CD4-positive, alpha-beta T cell (primary cell): ENCODE results near the gene PFKFB3. TPM values are rescaled to one million over a fixed set of nuclear protein-coding genes. Genes with fewer than 3 reads are reported as not detected.
"Not testable (repeated sequence)": the region's sequence is repeated elsewhere in the genome, so short reads cannot be mapped to it uniquely, and the experiment has no call there.

Experiments
- ATAC-seq: fragments of 200-7000 bp; cut with Tn5 transposase; one replicate; pipeline ENCODE4 v1.10.0; 2022; ENCODE audit warnings: mild to moderate bottlenecking; ENCODE audit not compliant: poor library complexity
- CTCF ChIA-PET: fragments of 350-600 bp; sonication (Branson Sonifier 250); formaldehyde crosslinking; loops from one replicate; lab custom pipeline; 2021; ENCODE audit warnings: antibody characterized with exemption, inconsistent platforms; lab: Charles Lee
- POLR2A ChIA-PET: fragments of 350-600 bp; sonication (Branson Sonifier 250); formaldehyde crosslinking; loops from one replicate; lab custom pipeline; 2021; ENCODE audit warnings: antibody characterized with exemption, inconsistent platforms; lab: Charles Lee
- DNase-seq, 14 experiments: peaks; one replicate each; pipeline ENCODE4 v3.0.0-alpha.2; 2013 to 2020; ENCODE audit warnings: mixed read lengths in 2 of 14
- H3K27ac ChIP-seq, 2 donors: one replicate each; pipeline versions ENCODE4 v1.5.1 to v1.7.0; 2013; ENCODE audit warnings: low read length in 2 of 2, low read depth in 1 of 2, mild to moderate bottlenecking in 1 of 2
- H3K27me3 ChIP-seq, 2 experiments: 1 replicate in 1 of 2; 2 replicates in 1 of 2; pipeline versions ENCODE4 v1.6.1 to v1.7.0; 2013; ENCODE audit warnings: low read length in 2 of 2, control low read depth in 1 of 2, mild to moderate bottlenecking in 1 of 2, moderate library complexity in 1 of 2; ENCODE audit not compliant: insufficient read depth in 2 of 2, control insufficient read depth in 1 of 2
- H3K36me3 ChIP-seq: one replicate; pipeline ENCODE4 v1.6.1; 2013; ENCODE audit warnings: low read length, control low read depth; ENCODE audit not compliant: insufficient read depth
- H3K4me1 ChIP-seq: one replicate; pipeline ENCODE4 v1.6.1; 2013; ENCODE audit warnings: low read length, control low read depth; ENCODE audit not compliant: insufficient read depth
- H3K4me3 ChIP-seq: one replicate; pipeline ENCODE4 v1.5.1; 2013; ENCODE audit warnings: mild to moderate bottlenecking, low read length, moderate library complexity
- H3K9me3 ChIP-seq, 2 experiments: 1 replicate in 1 of 2; 2 replicates in 1 of 2; pipeline versions ENCODE4 v1.6.1 to v1.7.0; 2013; ENCODE audit warnings: low read length in 2 of 2, mild to moderate bottlenecking in 2 of 2, control low read depth in 1 of 2, moderate library complexity in 1 of 2; ENCODE audit not compliant: control insufficient read depth in 1 of 2, insufficient read depth in 1 of 2
- H3K27ac Mint-ChIP-seq: one replicate; pipeline ENCODE4 v1.8.0; 2020; ENCODE audit warnings: mixed read lengths
- H3K27me3 Mint-ChIP-seq: one replicate; pipeline ENCODE4 v1.8.0; 2021; ENCODE audit warnings: mixed read lengths
- H3K36me3 Mint-ChIP-seq: one replicate; pipeline ENCODE4 v1.8.0; 2021; ENCODE audit warnings: low read depth, mixed read lengths
- H3K4me1 Mint-ChIP-seq: one replicate; pipeline ENCODE4 v1.8.0; 2021; ENCODE audit warnings: low read depth, mixed read lengths
- H3K4me3 Mint-ChIP-seq: one replicate; pipeline ENCODE4 v1.8.0; 2020; ENCODE audit warnings: mild to moderate bottlenecking, mixed read lengths
- H3K9me3 Mint-ChIP-seq: one replicate; pipeline ENCODE4 v1.8.0; 2020; ENCODE audit warnings: mixed read lengths
- intact Hi-C, 2 experiments: fragments of 100-400 bp; cut with DNase I in 1 of 2; cut with micrococcal nuclease in 1 of 2; formaldehyde crosslinking; loops; one replicate each; pipeline versions ENCODE4 v1.15.1 to v1.9.0; 2023 to 2025; cut with DNase I, micrococcal nuclease
- total RNA-seq, 174 experiments: library from RNA in 2 of 174; stranded (reverse) in 2 of 174; gene quantifications; one replicate each; pipeline ENCODE4 v1.2.3 and lab custom pipeline; 2021 to 2026
- TF ChIP-seq, protein P1 (sequence below): fragments of 200-600 bp; IDR thresholded peaks from one replicate; pipeline ENCODE4 v1.8.0; 2022; ENCODE audit warnings: antibody characterized with exemption, mild to moderate bottlenecking

PFKFB3 gene
- total RNA-seq, 2 experiments from 2014 or later: 142 to 145 TPM

DNA sequence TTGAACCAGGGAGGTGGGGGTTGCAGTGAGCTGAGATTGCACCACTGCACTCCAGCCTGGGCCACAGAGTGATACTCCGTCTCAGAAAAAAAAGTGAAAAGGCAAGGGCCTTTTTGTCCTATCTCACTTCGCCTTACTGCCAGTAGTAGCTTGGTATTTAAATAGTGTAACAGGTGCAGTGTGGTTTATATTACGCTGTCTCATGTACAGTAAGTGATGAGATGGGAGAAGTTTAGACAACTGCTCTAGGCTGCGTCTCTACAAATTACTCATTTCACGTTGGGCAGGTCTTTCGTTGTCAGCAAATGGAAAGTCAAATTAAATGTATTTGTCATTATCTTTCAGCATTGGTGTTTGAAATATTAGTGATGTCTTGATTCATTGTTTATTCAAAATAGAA lies 15.5 kb upstream of the PFKFB3 start:
- POLR2A ChIA-PET: interaction anchor here (1.0 to 1.1 kb wide), 2 partner anchors 14 to 24 kb away, joined by 3 to 5 read pairs; no protein-coding TSS in a partner anchor
- no peak overlapping the region for H3K4me3 Mint-ChIP-seq
- CTCF ChIA-PET: interaction anchor here (0.6 to 0.8 kb wide), 2 partner anchors 14 to 706 kb away, joined by 3 read pairs; no protein-coding TSS in a partner anchor
- H3K27ac Mint-ChIP-seq: peak overlapping the region; percentile 73
- peaks cover 48% of the 10 kb centered on the region for H3K4me1 Mint-ChIP-seq
- no peaks in the 10 kb centered on the region for H3K9me3 ChIP-seq
- peaks cover 37% of the 10 kb centered on the region for H3K4me1 ChIP-seq
- no peaks in the 10 kb centered on the region for H3K36me3 Mint-ChIP-seq
- TF ChIP-seq, protein P1, sequence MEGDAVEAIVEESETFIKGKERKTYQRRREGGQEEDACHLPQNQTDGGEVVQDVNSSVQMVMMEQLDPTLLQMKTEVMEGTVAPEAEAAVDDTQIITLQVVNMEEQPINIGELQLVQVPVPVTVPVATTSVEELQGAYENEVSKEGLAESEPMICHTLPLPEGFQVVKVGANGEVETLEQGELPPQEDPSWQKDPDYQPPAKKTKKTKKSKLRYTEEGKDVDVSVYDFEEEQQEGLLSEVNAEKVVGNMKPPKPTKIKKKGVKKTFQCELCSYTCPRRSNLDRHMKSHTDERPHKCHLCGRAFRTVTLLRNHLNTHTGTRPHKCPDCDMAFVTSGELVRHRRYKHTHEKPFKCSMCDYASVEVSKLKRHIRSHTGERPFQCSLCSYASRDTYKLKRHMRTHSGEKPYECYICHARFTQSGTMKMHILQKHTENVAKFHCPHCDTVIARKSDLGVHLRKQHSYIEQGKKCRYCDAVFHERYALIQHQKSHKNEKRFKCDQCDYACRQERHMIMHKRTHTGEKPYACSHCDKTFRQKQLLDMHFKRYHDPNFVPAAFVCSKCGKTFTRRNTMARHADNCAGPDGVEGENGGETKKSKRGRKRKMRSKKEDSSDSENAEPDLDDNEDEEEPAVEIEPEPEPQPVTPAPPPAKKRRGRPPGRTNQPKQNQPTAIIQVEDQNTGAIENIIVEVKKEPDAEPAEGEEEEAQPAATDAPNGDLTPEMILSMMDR: no peak
- H3K27me3 ChIP-seq: no peaks in the 10 kb centered on the region
- no peaks in the 10 kb centered on the region for H3K36me3 ChIP-seq
- no peak overlapping the region for H3K4me3 ChIP-seq
- no peaks in the 10 kb centered on the region for H3K9me3 Mint-ChIP-seq
- DNase-seq (no peak), ATAC-seq (peak; percentile 59)
- no peak overlapping the region for H3K27ac ChIP-seq
- intact Hi-C loops: no loop called here
- H3K27me3 Mint-ChIP-seq: no peaks in the 10 kb centered on the region

DNA sequence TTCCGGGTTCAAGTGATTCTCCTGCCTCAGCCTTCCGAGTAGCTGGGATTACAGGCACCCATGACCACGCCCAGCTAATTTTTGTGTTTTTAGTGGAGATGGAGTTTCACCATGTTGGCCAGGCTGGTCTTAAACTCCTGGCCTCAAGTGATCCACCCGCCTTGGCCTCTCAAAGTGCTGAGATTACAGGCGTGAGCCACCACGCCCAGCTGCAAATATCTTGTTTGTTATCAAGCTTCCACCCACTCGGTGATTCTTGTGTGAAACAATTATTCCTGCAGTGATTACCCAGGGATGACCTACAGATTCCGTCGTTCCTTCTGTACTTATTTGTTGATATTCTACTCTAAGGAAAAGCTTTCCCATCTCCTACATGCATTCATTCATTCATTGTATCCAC lies 12.7 kb upstream of the PFKFB3 start:
- intact Hi-C loops, H3K4me3 ChIP-seq, H3K9me3 Mint-ChIP-seq, H3K4me3 Mint-ChIP-seq, ATAC-seq, H3K27ac Mint-ChIP-seq, H3K27ac ChIP-seq, DNase-seq, CTCF ChIA-PET, H3K36me3 ChIP-seq, H3K27me3 Mint-ChIP-seq, H3K36me3 Mint-ChIP-seq, H3K9me3 ChIP-seq, H3K27me3 ChIP-seq: not testable (repeated sequence)
- H3K4me1 ChIP-seq: peaks cover 27% of the 10 kb centered on the region
- POLR2A ChIA-PET: interaction anchor here (0.7 to 1.6 kb wide), 3 partner anchors 12 to 46 kb away, joined by 3 to 5 read pairs (median 4); no protein-coding TSS in a partner anchor
- peaks cover 53% of the 10 kb centered on the region for H3K4me1 Mint-ChIP-seq

DNA sequence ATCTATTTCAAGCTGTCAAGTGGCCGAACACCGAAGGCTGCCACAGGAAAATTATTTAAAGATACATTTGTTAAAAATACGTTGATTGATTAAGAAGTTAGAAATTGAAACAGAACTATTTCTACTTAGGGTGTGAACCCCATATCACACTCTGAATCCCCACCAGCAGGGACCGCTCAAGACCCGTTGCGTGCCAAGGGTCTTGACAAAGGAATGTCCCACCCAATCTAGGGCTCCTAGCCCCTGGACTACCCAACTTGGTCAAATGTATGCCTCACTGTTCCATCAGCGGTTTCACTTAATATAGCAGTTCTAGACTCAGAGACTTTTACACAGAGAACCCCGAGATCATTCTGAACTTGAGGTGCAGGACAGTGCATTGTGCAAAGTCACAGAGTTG lies 11.6 kb upstream of the PFKFB3 start:
- Histone ChIP-seq H3K4me1 (peaks cover 21% of the 10 kb centered on the region), H3K9me3 (no peaks in the 10 kb centered on the region), H3K27me3 (no peaks in the 10 kb centered on the region), H3K27ac (no peak overlapping the region), H3K36me3 (no peaks in the 10 kb centered on the region), H3K4me3 (no peak overlapping the region)
- Mint-ChIP-seq H3K4me3 (no peak overlapping the region), H3K27me3 (no peaks in the 10 kb centered on the region), H3K36me3 (no peaks in the 10 kb centered on the region), H3K27ac (no peak overlapping the region), H3K9me3 (no peaks in the 10 kb centered on the region), H3K4me1 (peaks cover 58% of the 10 kb centered on the region)
- POLR2A ChIA-PET: no interaction called here
- CTCF ChIA-PET: interaction anchor here (1.0 kb wide), 1 partner anchor 211 kb away, joined by 4 read pairs; no protein-coding TSS in a partner anchor
- TF ChIP-seq, protein P1: no peak
- intact Hi-C loops: no loop called here
- DNase-seq (no peak), ATAC-seq (no peak)

DNA sequence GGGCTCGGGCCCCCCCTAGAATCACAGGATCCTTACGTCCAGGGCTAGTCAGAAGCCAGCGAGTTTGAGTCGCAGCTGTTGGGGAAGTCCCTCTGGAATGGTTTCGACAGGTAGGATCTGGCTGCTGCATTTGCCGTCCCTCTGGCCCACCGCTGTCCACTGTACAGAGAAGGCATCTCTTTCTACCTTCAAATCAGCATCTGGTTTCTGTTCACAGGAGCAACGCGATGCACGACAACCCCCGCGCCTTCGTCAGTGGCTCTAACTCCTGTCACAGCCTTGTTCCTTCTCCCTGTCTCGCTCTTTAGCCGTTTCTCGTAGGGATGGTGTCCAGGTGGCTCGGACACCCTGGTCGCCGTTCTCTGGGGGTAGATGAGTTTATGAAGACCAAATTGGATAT lies 11.2 kb upstream of the PFKFB3 start:
- H3K27me3 ChIP-seq: no peaks in the 10 kb centered on the region
- H3K36me3 Mint-ChIP-seq: no peaks in the 10 kb centered on the region
- no peak overlapping the region for H3K27ac Mint-ChIP-seq
- H3K4me1 ChIP-seq: peaks cover 17% of the 10 kb centered on the region
- CTCF ChIA-PET: interaction anchor here (0.6 to 1.0 kb wide), 2 partner anchors 19 to 210 kb away, joined by 3 to 4 read pairs; no protein-coding TSS in a partner anchor
- intact Hi-C loops: no loop called here
- POLR2A ChIA-PET: no interaction called here
- DNase-seq: no peak
- H3K27me3 Mint-ChIP-seq: no peaks in the 10 kb centered on the region
- H3K9me3 ChIP-seq: no peaks in the 10 kb centered on the region
- H3K4me1 Mint-ChIP-seq: peaks cover 58% of the 10 kb centered on the region
- no peak for ATAC-seq
- H3K9me3 Mint-ChIP-seq: no peaks in the 10 kb centered on the region
- H3K36me3 ChIP-seq: no peaks in the 10 kb centered on the region
- no peak overlapping the region for H3K4me3 ChIP-seq
- no peak overlapping the region for H3K4me3 Mint-ChIP-seq
- TF ChIP-seq, protein P1: no peak
- H3K27ac ChIP-seq: no peak overlapping the region

DNA sequence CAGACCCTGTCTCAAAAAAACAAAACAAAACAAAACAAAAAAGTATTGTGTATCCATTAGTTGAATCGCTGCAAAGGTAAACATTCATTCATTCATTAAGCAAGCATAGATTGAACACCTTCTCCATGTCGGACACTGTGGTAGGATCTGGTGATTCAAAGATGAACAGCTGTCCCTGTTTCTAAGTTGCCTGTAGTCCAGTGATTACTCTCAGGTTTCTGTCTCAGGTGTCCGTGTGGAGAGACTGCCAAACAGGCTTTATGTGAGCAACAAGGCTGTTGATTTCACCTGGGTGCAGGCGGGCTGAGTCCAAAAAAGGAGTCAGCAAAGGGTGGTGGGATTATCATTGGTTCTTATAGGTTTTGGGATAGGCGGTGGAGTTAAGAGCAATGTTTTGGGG lies 9.4 kb upstream of the PFKFB3 start:
- H3K4me3 ChIP-seq, H3K9me3 Mint-ChIP-seq, H3K4me3 Mint-ChIP-seq, CTCF ChIA-PET, DNase-seq, H3K27me3 Mint-ChIP-seq, ATAC-seq, H3K36me3 Mint-ChIP-seq, H3K27ac Mint-ChIP-seq, intact Hi-C loops, H3K9me3 ChIP-seq, H3K36me3 ChIP-seq, H3K27me3 ChIP-seq, H3K27ac ChIP-seq, POLR2A ChIA-PET: not testable (repeated sequence)
- peaks cover 42% of the 10 kb centered on the region for H3K4me1 Mint-ChIP-seq
- peaks cover 16% of the 10 kb centered on the region for H3K4me1 ChIP-seq
